Loucy (cell line): ENCODE results near the gene WWOX.

Experiments
- EZH2phosphoT487 ChIP-seq: fragments of 200-600 bp; IDR thresholded peaks from 2 replicates; pipeline ENCODE4 v1.6.1; 2018; ENCODE audit warnings: antibody characterized with exemption, mild to moderate bottlenecking, moderate library complexity, borderline replicate concordance
- TF ChIP-seq, protein P1 (sequence below): fragments of 200-600 bp; sonication (generic); conservative IDR thresholded peaks from 2 replicates; pipeline ENCODE4 v1.5.1; 2014; ENCODE audit warnings: mild to moderate bottlenecking, antibody characterized with exemption, low read length

- TF ChIP-seq, protein P1, sequence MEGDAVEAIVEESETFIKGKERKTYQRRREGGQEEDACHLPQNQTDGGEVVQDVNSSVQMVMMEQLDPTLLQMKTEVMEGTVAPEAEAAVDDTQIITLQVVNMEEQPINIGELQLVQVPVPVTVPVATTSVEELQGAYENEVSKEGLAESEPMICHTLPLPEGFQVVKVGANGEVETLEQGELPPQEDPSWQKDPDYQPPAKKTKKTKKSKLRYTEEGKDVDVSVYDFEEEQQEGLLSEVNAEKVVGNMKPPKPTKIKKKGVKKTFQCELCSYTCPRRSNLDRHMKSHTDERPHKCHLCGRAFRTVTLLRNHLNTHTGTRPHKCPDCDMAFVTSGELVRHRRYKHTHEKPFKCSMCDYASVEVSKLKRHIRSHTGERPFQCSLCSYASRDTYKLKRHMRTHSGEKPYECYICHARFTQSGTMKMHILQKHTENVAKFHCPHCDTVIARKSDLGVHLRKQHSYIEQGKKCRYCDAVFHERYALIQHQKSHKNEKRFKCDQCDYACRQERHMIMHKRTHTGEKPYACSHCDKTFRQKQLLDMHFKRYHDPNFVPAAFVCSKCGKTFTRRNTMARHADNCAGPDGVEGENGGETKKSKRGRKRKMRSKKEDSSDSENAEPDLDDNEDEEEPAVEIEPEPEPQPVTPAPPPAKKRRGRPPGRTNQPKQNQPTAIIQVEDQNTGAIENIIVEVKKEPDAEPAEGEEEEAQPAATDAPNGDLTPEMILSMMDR, result no peak
- TF ChIP-seq EZH2phosphoT487, result no peak
Observed at GRCh38 chr16:78902321-78902720, 802.9 kb downstream of the WWOX start.
